Effector CD4-positive, alpha-beta T cell (primary cell): ENCODE data around the gene DST.
"Not testable (repeated sequence)": the region's sequence is repeated elsewhere in the genome, so short reads cannot be mapped to it uniquely, and the experiment has no call there.

Experiments used
- DNase-seq: peaks from one replicate; pipeline ENCODE4 v3.0.0-alpha.2; 2020

The DST gene

DNA sequence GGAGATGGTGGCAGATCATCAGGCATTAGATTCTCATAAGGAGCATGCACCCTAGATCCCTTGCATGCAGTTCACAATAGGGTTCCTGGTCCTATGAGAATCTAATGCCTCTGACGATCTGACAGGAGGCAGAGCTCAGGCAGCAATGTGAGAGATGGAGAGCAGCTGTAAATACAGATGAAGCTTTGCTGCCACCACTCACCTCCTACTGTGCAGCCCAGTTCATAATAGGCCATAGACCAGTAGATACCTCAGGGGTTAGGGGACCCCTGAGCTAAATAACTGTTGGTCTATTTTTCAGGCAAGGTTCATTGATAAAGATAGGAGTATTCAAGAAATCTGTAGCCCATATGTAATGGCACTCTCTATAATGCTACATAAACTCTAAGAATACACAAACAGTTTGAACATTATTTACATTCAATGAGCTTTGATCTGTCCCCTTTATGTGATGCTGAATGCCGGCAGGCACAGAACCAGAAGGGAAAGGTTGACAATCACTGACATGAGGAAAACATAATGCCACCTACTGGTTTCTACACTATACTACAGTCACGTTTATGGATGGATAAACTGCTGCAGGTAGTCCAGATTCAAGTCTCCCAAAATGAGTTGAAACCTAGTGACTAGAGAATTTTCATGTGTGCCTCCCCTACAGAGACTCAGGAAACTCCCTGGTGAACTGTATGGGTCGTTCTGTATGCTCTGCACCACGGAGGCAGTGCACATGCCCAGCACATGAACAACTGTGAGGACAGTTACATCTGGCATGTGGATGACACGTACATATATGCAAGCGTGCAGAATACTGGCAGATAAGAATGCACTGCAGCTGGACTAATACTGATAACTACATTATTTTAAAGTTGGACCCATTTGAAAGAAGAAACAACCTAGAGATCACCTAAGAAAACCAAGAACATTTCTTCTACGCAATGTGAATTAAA is 72.0 kb downstream of the DST start:
- no peak for DNase-seq

DNA sequence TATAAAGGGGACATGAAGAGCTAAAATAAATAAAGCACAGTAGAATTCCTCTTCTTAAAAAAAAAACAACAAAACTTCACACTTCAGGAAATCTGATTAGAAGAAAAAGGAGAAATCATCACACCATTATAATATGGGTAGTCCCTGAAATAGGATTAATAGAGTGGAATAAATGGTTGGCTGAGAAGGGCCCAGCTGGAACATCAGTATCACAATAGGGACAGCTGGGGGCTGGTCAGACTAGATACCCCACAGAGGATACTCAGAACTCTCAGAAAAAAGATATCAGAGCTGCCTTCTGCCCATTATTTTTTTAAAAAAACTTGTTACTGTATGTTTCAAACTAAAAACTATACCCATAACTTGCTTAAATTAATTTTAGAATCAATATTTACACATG is 75.2 kb downstream of the DST start:
- DNase-seq: no peak

GRCh38 chr6:56562730-56563129 is 80.0 kb downstream of the DST start:
- not testable (repeated sequence) for DNase-seq

DNA sequence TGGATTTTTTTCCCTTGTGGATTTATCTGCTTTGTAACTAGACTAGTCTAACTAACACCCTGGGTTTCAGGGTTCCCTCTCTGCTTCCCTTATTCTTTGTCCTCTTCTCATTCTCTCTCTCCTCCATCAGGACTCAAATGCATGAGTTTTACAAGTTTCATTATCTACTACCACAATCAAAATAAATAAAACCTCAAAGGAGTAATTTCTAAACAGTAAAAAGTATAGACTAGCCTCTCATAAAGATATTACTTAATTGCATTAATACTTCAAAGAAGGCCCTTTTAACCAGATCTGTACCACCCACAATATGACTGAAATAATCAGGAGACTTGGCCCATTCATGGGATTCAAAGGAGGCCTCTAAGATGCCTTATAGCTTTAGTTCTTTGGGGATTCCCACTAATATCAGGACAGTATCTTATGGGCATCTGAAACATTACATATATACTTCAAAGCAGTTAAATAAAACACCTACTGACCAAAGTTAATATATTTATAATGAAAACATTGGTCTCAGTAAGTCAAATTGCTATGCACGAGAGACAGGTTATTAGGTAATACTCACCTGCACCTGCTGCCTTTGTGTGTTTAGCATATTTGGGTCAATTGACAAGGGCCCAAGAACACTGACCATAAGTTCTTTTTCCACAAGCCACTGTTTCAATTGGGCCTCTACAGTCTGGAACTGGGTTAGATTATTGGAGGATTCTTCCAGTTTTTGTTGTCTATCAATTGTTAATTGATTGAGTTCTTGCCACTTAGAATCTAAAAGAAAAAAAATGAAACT is 85.7 kb downstream of the DST start:
- DNase-seq: no peak

DNA sequence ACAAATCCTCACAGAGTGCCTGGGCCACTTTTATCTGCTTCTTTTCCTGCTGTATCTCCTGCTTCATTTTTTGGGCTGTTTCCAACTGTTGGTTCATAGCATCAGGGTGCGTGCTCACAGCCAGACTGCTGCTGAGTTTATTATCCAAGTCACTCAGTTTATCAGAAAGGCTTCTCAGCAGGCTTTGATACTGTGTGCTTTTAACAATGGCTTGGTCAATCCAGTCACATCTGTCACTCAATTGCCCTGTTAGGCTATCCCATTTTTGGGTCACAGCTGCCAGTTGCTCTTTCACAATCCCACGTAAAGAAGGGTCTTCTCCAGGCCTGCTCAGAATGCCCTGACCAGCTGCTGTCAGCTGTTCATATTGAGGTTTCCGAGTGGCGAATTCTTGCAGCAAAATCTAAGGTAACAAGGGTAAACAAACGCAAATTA is 87.2 kb downstream of the DST start:
- no peak for DNase-seq

GRCh38 chr6:56552187-56553130 is 90.2 kb downstream of the DST start:
- no peak for DNase-seq

GRCh38 chr6:56551409-56552120 is 91.1 kb downstream of the DST start:
- no peak for DNase-seq

DNA sequence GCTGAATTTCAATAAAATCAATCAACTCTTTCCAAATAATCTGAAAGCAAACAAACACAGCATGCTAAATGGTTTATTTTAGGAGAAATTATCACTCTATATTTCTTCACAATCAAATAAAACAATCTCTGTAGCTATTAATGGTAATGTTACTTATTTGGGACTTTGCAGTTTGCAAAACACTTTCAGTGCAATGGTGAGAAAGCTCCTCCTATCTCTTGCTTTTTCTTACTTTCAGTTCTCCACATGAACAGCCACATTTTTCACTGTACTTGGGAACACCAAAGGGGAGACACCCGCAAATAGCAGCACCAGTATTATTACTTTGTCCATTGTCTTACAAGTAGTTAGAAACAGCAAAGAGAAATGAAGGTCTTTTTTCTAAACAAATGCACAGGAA is 92.4 kb downstream of the DST start:
- DNase-seq: no peak

DNA sequence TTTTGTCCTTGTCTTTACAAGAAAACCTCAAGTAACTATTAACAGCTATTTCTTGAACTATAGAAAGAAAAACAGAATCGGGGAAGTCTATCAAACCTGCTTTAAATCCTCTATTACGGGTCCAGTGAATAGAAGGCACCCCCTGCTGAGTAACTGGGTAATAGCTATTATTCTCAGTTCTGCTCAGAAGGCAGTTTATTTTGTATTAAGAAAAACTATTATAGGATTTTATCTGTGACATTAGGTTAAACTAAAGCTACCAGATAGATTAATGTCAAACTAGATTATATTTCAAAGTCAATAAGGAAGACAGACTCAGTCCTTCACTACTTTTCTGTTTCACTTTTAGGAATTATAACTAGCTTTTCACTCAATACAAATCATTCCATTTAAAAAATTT is 93.7 kb downstream of the DST start:
- DNase-seq: no peak

DNA sequence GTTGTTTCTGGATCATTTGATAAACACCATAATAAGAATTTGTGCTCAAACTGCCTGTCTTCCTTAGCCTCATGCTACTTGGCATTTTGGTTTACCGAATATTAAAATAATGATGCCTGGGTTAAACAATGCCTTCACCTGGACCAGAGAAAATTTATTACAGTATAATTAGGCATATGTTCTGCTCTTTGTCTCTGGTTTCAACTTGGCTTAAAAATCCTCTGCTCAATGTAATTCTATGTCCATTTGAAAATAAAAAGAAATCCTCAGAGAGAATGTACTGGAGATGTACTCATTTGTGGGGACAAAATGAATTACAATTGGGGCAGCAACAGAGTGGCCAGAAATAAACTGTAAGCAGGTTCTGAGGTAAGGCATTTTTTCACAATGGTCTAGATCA is 95.0 kb downstream of the DST start:
- DNase-seq: no peak

DNA sequence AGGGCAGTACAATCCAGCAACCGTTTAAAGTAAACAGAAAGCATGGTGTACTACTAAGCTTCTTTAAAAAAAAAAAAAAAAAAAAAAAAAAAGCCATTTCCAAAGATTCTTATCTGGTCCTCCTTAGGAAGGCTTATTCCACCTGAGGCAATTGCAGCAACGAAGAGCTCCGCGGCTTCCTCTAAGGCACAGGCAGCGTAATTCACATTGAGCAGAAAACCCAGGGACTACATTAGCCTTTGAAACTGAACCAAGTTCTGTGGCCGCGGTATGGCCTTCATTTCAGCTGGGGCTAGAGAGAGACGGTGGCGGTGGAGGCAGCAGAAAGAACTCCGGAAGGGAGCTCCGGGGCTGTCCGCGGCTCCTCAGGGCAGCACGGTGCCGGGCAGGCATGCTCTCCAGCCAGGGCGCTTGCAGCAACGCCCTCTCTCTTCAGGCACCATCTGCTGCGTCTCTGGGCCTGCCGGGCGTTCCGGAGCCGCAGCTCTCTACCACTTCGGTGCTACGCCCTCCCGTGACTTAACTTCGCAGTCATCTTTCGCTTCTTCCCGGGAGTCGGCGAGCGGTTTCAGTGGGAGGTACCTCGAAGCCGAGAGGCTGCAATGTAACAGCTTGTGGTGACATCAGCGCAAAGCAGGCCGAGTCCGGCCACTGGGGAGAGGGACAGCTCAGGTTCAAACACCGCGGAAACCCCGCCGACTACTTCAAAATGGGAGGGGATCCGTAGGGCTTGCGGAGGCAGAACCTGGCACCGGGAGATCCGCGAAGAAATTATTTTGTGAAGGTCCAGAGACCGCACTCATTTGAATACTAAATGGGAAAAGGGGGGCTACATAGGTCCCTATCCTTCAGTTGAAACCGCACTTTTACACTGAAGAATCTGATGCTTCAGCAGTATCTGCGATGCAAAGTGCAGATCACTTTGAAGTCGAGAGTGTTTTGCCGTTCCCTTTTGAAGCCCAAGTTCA is 100.0 kb downstream of the DST start:
- peak; percentile 15 for DNase-seq

DNA sequence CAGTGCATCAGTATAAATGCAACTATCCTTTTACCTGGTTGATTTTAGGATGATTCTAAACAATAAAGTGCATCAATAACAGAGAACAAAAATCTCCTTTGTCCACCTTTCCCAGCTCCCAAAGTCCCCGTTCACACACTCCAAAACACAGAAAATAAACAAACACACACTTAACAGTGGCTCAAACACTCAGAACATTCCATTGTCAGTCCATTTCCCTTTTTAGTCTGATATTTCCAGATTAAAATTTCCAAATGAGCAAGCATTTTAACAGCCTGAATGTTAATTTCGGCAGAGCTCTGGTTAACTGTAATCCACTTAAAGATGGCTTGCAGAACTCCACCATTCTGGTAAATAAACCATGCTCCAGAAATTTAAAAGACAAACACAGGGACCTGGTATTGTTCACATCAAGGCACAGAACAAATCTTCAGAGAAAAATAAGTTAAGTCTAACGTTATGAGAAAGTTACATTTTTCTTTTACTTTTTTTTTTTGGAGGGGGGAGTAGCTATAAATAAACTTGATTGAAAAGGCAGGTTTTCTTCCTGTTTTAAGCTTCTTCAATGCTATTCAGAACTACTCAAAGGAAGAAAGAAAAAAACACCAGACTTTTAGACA is 100.8 kb downstream of the DST start:
- no peak for DNase-seq

GRCh38 chr6:56541030-56541600 is 101.6 kb downstream of the DST start:
- no peak for DNase-seq

DNA sequence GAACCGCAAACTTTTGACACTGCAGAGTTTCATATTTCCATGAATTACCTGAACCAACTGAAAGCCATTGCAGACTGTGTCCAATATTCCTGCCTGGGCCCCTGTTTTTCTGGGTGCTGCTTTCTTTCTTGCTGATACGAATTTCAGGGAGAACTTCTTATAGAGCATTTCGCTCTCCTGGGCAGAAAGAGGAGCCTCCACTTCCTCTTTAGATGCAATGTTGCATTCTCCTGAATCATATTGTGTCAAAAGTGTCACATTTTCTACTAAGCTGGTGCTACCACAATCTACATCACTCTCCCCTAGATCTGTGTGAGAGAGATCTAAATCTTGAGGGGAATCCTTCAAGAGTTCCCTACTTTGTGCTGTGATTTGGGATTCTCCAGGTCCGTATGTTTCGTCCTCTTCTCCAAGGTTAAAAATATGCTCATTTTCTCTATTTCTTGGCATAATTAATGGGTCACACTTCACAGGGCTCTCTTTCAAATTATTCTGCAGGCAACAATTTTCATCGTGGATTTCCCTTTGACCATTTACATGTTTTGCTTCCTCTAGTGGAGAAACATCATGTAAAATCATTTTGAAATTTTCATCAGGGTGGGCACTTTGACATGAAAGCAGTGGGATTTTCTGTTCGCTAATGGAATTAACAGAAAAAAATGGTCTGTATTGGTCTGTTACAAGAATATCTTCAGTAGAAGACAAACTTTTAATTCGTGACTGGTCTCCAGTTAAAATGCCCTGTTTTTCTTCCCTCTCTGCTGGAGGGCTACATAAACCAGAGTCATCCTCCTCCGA is 102.3 kb downstream of the DST start:
- no peak for DNase-seq

DNA sequence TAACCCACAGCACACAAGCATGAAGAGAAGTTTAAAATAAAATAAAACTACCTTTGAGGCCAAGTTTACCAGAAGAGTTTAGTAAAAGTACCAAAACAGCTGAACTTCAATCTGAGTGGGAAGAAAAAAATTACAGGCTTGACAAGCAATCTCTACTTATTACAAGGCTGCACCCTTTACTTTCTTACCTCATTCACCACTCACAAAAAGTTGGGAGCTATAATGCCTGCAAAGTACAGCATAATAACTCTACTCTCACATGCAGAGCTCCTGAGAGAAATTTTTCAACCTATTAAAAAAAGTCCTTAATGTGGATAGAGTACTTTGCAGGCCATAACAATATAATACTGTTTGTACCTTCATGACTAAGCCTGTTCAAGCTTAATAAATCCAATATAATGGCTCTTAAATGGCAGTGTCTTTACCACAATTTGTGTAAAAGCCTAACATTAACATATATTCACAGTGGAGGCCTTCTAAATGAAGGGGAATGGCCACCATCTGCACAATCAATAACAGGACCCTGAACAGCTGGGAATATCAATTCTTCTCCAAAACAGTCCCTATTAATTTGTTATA is 103.1 kb downstream of the DST start:
- no peak for DNase-seq

- no peak for DNase-seq
Measured at GRCh38 chr6:56538851-56539250, 103.8 kb downstream of the DST start.

GRCh38 chr6:56537223-56537770 is 105.4 kb downstream of the DST start:
- no peak for DNase-seq

- DNase-seq: no peak
Measured at GRCh38 chr6:56536536-56536935, 106.2 kb downstream of the DST start.
